Ammon's horn (tissue), 1 donor: ENCODE data around the gene OR52J3.

Experiments
- DNase-seq: peaks from one replicate; pipeline ENCODE4 v3.0.0-alpha.2; 2016; ENCODE audit warnings: low spot score

OR52J3 gene

GRCh38 chr11:5096011-5096410 is 49.7 kb downstream of the OR52J3 start:
- no peak for DNase-seq
